ENCODE measurements around the gene RNU6-7.

The RNU6-7 gene

DNA sequence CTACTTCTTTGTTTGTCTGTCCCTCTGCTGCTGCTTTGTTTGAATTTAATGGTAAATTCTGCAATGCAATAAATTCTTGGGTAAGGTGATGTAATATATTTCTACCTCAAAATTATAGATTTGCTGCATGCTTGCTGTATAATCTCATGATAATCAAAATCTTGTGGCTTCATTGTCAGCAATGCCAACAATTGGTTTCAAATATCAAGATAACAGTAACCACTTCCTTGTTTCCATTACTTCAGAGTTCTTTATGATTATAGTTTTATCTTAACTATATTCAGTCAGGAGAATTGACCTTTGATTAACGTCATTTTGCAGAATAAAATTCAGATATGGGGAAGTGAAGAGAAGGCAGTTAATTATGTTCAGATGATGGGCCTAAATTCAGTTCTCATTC, 31.4 kb downstream of the RNU6-7 start:
- DNase-seq (ENCODE audit: extremely low read depth, low read depth) = no peak
- TF ChIP-seq, protein P1, sequence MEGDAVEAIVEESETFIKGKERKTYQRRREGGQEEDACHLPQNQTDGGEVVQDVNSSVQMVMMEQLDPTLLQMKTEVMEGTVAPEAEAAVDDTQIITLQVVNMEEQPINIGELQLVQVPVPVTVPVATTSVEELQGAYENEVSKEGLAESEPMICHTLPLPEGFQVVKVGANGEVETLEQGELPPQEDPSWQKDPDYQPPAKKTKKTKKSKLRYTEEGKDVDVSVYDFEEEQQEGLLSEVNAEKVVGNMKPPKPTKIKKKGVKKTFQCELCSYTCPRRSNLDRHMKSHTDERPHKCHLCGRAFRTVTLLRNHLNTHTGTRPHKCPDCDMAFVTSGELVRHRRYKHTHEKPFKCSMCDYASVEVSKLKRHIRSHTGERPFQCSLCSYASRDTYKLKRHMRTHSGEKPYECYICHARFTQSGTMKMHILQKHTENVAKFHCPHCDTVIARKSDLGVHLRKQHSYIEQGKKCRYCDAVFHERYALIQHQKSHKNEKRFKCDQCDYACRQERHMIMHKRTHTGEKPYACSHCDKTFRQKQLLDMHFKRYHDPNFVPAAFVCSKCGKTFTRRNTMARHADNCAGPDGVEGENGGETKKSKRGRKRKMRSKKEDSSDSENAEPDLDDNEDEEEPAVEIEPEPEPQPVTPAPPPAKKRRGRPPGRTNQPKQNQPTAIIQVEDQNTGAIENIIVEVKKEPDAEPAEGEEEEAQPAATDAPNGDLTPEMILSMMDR (IDR thresholded peaks at IDR 0.05; ENCODE audit: low read depth, low read length) = no peak

DNA sequence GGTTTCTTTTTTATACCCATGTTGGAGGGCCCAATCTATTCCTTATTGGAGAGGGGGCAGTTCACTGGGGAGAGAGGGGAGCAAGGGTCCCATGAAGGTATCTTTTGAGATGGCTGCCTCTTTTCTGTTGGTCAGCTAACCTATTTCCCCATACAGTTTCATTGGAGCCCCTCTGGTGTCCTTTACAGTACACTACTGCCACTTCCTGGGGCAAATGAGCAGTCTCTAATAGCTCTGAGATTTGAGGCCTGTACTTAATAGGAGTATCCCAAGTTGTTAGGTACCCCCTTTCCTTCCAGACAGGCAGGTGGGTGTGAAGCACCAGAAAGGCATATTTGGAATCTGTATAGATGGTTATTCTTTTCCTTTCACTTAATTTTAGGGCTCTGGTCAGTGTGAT, 42.6 kb downstream of the RNU6-7 start:
- TF ChIP-seq, protein P1 (IDR thresholded peaks at IDR 0.05; ENCODE audit: low read depth, low read length) = peak; percentile 12
- no peak for DNase-seq (ENCODE audit: extremely low read depth, low read depth)

GRCh38 chr14:32246751-32247150, 44.9 kb downstream of the RNU6-7 start:
- no peak for DNase-seq (ENCODE audit: extremely low read depth, low read depth)
- TF ChIP-seq, protein P1 (IDR thresholded peaks at IDR 0.05; ENCODE audit: low read depth, low read length) = no peak

- TF ChIP-seq, protein P1 (IDR thresholded peaks at IDR 0.05; ENCODE audit: low read depth, low read length) = no peak
- no peak for DNase-seq (ENCODE audit: extremely low read depth, low read depth)
Measured at GRCh38 chr14:32249371-32249770, 47.5 kb downstream of the RNU6-7 start.

- TF ChIP-seq, protein P1 (IDR thresholded peaks at IDR 0.05; ENCODE audit: low read depth, low read length) = no peak
- DNase-seq (ENCODE audit: extremely low read depth, low read depth) = no peak
Measured at GRCh38 chr14:32249780-32250179, 47.9 kb downstream of the RNU6-7 start.

- no peak for DNase-seq (ENCODE audit: extremely low read depth, low read depth)
- TF ChIP-seq, protein P1 (IDR thresholded peaks at IDR 0.05; ENCODE audit: low read depth, low read length) = no peak
Measured at GRCh38 chr14:32250681-32251080, 48.8 kb downstream of the RNU6-7 start.

- TF ChIP-seq, protein P1 (IDR thresholded peaks at IDR 0.05; ENCODE audit: low read depth, low read length) = no peak
Measured at GRCh38 chr14:32251530-32251929, 49.7 kb downstream of the RNU6-7 start.

More at GRCh38 chr14:32251530-32251929, 49.7 kb downstream of the RNU6-7 start:
- no peak for DNase-seq (ENCODE audit: extremely low read depth, low read depth)
